Measurements from ENCODE around the gene DAB1. TPM values are rescaled to one million over a fixed set of nuclear protein-coding genes. Genes with fewer than 3 reads are reported as not detected.

DAB1 gene
- total RNA-seq, 4 donors from 2014 or later: 0.22 TPM; not detected in 3

DNA sequence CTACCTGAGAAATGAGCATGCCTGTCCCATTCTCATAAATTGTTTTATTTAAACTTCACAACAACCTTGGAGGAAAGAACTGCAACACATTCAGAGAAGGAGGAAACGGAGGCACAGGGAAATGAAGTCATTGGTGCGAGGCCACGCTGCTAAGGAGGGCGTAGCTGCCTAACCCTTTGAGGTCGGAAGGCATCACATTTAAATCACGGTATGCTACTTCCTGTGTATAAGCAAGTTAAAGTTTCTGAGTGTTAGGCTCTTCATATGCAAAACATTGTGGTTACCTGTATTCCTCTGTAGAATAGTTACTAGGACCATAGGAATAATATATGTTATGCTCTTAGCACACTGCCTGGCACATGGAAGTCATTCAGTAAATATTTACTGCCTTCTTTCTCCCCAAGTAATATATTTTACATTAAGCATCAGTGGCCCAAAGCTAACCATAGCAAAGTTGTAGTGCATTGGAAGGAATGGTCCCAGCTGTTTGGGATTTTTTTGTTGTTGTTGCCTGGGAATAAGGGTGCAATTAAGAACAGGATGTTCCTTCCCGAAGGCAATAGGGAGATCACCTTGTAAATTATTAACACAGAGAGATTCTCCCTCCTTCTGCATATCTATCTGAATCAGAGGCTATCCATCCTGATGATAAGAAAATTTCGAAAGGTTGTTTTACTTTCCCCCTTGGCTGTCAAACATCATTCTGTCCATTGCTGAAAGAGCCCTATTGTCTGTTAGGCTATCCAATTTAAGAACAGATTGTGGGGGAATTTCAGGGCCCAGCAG, 265.8 kb downstream of the DAB1 start:
- no peaks in the 10 kb centered on the region for H3K27me3 ChIP-seq
- in situ Hi-C loops (cut with MboI; ENCODE audit: low sequenced_read_pairs in 4 of 4): no loop called here
- no peak overlapping the region for H3K27ac ChIP-seq
- H3K9me3 ChIP-seq: no peaks in the 10 kb centered on the region
- DNase-seq (no peak), ATAC-seq (no peak)
- H3K4me1 ChIP-seq: no peaks in the 10 kb centered on the region
- H3K36me3 ChIP-seq: no peaks in the 10 kb centered on the region
- H3K4me3 ChIP-seq: no peak overlapping the region
- TF ChIP-seq POLR2A (IDR thresholded peaks at IDR 0.05): no peak
- TF ChIP-seq, protein P1, sequence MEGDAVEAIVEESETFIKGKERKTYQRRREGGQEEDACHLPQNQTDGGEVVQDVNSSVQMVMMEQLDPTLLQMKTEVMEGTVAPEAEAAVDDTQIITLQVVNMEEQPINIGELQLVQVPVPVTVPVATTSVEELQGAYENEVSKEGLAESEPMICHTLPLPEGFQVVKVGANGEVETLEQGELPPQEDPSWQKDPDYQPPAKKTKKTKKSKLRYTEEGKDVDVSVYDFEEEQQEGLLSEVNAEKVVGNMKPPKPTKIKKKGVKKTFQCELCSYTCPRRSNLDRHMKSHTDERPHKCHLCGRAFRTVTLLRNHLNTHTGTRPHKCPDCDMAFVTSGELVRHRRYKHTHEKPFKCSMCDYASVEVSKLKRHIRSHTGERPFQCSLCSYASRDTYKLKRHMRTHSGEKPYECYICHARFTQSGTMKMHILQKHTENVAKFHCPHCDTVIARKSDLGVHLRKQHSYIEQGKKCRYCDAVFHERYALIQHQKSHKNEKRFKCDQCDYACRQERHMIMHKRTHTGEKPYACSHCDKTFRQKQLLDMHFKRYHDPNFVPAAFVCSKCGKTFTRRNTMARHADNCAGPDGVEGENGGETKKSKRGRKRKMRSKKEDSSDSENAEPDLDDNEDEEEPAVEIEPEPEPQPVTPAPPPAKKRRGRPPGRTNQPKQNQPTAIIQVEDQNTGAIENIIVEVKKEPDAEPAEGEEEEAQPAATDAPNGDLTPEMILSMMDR (IDR thresholded peaks at IDR 0.05 in 4 of 5, conservative IDR thresholded peaks at IDR 0.05 in 1 of 5): no peak
- intact Hi-C loops (cut with DNase I; ENCODE audit: low total_unique reads): no loop called here

DNA sequence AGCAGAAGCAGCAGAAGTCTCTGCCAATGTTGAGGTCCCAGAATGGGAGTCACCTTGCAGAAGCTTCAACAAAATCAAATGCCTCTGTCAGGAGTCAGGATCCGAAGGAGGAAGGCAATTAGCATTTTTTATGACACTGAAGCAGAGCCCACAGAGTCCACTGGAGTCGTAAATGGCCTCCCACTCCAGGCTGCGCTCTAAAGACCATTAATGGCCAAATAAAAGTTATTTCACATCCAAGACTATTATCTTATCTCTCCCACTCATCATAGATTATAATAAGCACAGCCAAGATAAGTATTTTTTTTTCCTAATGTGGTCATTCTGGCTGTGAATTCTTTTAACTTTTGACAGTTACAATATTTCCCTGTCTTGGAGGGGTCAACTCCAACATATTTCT, 267.0 kb downstream of the DAB1 start:
- no peak for ATAC-seq
- intact Hi-C loops (cut with DNase I; ENCODE audit: low total_unique reads): no loop called here

DNA sequence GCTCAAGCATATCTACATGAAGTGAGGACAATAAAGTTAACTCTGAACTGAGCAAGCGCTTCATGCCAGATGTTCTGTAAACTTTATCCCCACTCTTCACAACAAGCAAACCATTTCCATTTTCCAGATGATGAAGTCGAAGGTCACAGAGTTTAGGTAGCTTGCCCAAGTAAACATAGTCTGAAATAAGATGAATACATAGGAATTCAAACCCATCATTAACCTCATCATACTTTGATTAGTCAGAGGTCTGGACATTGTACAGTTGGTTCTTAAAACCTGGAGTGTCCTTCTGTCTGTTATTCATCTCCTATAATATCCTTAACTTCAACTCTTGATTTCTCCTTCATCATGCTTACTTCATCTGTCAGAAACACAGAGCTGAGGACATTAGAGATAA, 277.8 kb downstream of the DAB1 start:
- no peak for DNase-seq
- intact Hi-C loops (cut with DNase I; ENCODE audit: low total_unique reads): no loop called here
- Histone ChIP-seq H3K36me3 (no peaks in the 10 kb centered on the region), H3K27ac (no peak overlapping the region), H3K9me3 (no peaks in the 10 kb centered on the region), H3K4me1 (no peaks in the 10 kb centered on the region), H3K4me3 (no peak overlapping the region), H3K27me3 (no peaks in the 10 kb centered on the region)
- in situ Hi-C loops (cut with MboI; ENCODE audit: low sequenced_read_pairs in 4 of 4): no loop called here
- no peak for ATAC-seq
- TF ChIP-seq, protein P1 (IDR thresholded peaks at IDR 0.05 in 4 of 5, conservative IDR thresholded peaks at IDR 0.05 in 1 of 5): no peak
- TF ChIP-seq POLR2A (IDR thresholded peaks at IDR 0.05): no peak

More for the DNA sequence above, 267.0 kb downstream of the DAB1 start:
- H3K9me3 ChIP-seq: no peaks in the 10 kb centered on the region
- no peaks in the 10 kb centered on the region for H3K36me3 ChIP-seq
- H3K27ac ChIP-seq: no peak overlapping the region
- H3K4me1 ChIP-seq: no peaks in the 10 kb centered on the region
- no peak for DNase-seq
- H3K4me3 ChIP-seq: no peak overlapping the region
- TF ChIP-seq POLR2A (IDR thresholded peaks at IDR 0.05): no peak
- TF ChIP-seq, protein P1 (IDR thresholded peaks at IDR 0.05 in 4 of 5, conservative IDR thresholded peaks at IDR 0.05 in 1 of 5): no peak
- in situ Hi-C loops (cut with MboI; ENCODE audit: low sequenced_read_pairs in 4 of 4): no loop called here
- no peaks in the 10 kb centered on the region for H3K27me3 ChIP-seq

DNA sequence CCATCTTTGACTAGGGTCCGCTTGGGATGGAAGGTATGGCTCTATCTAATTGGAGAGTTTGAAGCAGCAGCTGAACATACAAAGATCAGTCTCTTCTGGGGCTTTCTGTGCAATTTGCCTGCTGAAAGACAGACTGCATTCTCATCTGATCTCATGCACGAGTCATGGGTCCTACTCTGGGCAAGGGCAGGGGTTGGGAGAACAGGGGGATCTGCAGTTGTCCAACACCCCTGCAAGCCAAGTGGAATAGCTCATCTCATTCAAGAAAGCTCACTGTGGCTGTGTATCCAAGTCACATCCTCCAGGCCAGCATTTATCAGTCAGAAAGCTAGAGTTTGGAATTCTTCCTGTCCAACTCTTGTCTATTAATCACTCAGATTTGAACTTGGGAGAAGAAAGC, 280.9 kb downstream of the DAB1 start:
- Histone ChIP-seq H3K9me3 (no peaks in the 10 kb centered on the region), H3K4me3 (no peak overlapping the region), H3K4me1 (no peaks in the 10 kb centered on the region), H3K27me3 (no peaks in the 10 kb centered on the region), H3K36me3 (no peaks in the 10 kb centered on the region), H3K27ac (no peak overlapping the region)
- ATAC-seq: no peak
- no peak for TF ChIP-seq POLR2A (IDR thresholded peaks at IDR 0.05)
- TF ChIP-seq, protein P1 (IDR thresholded peaks at IDR 0.05 in 4 of 5, conservative IDR thresholded peaks at IDR 0.05 in 1 of 5): no peak
- in situ Hi-C loops (cut with MboI; ENCODE audit: low sequenced_read_pairs in 4 of 4): no loop called here
- DNase-seq: no peak
- intact Hi-C loops (cut with DNase I; ENCODE audit: low total_unique reads): no loop called here
